ENCODE data around the gene TAF1A.
"Not testable (repeated sequence)": the region's sequence is repeated elsewhere in the genome, so short reads cannot be mapped to it uniquely, and the experiment has no call there.

Gene TAF1A

DNA sequence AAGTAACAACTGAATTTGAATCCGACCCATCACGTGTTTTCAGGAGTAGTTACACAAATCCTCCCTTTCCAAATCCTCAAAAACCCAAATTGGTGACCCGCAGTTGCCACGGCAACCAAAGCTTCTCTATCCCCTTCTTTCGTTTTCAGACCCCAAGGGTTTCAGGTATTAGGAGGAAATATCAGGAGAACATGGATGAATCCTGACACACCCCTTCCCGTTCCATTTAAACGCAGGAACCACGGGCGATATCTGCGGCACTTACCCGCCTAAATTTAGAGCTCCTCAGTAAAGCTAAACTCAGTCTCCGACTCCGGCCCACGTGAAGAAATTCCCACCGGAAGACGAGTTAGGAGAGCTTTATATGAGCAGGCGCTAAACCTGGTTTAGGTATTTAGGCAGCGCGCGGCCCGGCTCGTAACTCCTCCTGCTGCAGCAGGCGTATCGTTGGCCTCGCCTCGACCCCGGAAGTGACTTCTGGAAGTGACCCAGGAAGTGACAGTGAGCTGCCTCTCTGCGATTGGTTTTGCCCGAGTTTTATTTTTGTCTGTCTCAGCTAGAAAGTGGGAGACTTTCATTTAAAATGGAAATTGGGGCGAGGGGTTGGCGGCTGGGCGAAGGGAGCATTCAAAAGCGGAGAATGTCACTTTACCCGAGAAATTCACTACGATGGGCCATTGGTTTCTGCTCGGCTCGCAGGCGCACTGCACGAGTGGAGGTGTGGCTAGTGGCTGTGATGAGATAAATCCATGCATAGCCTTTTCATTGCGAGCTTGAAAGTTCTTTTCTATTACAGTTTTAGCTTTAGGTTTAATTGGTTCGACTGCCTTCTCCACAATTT lies at the start of gene TAF1A:
TAF1A (minus strand) TSS at position 472 of the 841 bp plus-strand sequence.
- peak; percentile 81 for DNase-seq

DNA sequence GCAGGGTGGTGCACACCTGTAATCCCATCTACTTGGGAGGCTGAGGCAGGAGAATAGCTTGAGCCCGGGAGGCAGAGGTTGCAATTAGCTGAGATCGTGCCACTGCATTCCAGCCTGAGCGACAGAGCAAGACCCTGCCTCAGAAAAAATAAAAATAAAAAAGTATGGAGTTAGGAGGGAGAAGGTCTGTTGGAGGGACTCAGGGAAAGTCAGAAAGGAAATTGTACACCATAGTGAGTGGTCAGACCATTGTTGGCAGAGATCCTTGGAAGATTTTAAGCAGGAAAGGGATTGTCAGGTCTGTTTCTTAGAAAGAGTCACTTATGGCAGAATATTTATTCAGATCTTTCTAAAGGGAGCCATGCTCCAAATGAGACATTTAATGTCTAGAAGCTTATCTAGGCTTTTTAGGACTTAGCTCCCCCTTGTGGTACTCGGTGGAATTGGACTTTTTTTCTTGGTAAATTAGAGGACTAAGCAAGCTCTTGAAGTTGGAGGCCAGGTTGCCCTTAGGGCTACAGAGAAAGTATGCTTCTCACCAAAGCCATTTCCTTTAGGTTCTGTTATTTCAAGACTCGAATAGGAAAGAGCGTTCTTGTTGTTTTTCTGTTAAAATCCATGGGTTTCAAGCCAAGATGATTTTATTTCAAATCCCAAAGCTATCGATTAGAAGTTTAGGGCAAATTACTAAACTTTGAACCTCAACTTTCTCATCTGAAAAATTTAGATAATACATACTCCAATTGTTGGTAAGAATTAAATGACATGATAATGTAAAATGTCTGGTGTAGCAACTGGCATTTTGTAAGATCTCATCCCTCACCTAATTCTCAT lies 44.7 kb upstream of the TAF1A start:
- peak; percentile 63 for DNase-seq

DNA sequence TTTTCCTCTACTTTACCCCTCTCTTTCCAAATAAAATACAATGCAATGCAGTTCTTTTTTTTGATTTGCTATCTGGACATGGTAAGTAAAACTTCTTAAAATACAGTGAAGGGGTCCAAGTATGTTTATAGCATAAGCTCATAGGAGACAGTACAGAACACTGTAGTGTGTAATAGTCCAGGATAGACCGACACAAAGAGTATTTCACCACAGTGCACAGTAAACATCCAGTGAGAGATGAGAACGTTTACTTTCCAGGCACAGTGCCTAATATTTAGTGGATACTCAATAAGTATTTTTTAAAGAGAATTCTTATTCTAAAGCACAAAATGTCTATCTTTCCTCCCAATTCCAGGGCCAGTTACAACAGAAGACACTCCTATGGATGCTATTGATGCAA lies 43.0 kb upstream of the TAF1A start:
- no peak for DNase-seq

DNA sequence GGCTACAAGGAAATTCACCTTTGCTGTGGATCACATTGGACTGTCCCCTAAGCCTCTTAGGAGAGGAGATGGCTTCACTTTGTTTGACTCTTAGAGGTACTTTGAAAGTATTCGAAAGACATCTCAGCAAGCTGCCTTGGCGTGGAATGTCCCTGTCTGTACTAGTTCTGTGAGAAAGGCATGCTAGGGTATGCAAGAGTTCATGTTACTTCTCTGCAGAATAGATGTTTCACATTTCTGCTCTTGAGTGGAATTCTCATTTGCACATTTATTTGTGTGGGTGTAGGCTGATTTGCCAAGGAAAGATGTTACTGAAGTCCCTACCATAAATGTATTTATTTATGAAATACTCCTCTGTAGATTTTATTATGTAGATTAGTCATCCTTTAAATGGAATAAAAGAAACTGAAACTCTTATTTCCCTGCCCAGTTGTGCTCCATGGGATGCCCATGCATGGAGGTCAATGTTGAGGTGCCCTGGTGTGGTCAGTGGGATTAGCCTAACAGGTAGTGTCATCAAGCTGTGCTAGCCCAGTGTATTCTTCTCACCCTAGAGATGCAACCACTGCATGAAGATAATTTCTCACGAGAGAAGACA lies 42.0 kb upstream of the TAF1A start:
- DNase-seq, result no peak

DNA sequence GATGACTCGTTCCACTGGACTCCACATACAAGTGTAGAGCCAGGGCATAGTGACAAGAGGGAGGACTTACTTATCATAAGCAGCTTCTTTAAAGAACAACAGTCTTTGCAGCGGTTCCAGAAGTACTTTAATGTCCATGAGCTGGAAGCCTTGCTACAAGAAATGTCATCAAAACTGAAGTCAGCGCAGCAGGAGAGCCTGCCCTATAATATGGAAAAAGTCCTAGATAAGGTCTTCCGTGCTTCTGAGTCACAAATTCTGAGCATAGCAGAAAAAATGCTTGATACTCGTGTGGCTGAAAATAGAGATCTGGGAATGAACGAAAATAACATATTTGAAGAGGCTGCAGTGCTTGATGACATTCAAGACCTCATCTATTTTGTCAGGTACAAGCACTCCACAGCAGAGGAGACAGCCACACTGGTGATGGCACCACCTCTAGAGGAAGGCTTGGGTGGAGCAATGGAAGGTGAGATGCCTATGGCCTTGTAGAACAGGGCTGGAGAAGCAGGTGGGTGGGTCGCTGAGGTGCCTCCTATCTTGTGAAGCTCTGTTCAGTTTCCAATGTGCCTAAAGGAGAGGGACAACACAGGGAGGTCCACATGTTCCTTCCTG lies 40.3 kb upstream of the TAF1A start:
- no peak for DNase-seq

DNA sequence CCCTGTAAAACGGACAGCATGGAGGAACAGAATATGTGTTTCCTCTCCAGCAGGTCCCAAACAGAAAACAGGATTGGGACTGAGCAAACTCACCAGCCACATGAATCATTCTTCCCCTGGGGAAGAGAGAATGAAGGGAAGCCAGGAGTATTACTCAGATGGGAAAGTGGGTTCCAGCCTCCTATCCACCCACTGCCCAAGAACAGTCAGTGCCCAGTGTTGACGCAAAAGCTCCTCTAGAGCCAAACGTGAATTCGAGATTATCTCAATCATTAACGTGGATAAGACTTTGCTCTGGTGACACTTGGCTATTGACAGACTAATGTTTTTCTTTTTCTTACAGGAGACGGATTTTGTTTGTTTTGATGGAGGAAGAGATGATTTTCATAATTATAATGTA lies 37.5 kb upstream of the TAF1A start:
- DNase-seq, result no peak

DNA sequence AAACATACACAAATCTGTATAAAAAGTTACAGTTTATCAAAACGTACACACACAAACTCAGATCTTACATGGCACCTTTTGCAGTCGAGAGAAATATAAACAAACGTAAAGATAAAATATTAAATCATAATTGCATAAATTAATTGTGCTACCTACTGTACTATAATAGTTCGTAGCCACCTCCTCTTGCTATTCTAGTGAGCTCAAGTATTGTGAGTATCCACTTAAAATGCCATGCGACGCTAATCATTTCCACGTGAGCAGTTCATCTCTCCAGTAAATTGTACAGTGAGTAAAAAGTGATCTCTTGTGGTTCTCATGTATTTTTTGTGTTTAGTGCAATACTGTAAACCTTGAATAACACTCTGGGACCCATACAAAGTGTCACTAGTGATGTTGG lies 34.5 kb upstream of the TAF1A start:
- no peak for DNase-seq

DNA sequence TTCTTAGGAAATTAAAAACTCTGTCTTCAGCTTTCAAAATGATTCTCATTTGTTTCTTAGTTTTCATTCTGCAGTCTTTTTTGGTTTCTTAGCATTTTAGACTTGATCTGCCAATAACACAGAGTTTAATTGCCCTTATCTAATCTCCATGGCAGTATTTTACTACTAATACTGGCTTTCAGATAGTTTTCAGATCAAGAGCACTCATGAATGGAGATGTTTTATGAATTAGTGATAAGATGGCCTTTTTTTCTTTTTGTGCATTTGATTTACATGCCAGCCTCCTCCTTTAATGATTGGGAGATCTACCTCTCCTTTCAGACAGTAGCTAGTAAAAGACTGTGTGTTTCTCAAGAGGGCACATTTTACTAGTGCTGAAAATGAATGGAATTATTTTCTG lies 33.7 kb upstream of the TAF1A start:
- DNase-seq, result no peak

DNA sequence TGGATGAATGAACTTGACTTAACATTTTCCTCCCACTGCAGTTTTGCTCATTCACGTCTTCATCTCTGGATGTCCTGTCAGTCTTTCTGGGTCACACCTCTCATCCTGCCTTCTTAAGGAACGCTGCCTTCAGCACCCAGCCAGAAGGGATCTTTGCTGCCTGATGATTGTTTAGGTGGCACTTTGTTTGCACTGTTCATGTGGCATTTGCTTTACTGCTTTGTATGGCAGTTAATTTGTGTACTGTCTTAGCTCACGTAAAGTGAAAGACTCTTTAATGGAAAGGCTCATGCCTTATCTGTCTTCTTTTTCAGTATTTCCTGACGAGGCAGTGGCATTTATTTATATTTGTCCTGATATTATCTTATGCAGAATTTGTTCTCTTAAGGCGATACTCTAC lies 33.0 kb upstream of the TAF1A start:
- DNase-seq, result no peak

DNA sequence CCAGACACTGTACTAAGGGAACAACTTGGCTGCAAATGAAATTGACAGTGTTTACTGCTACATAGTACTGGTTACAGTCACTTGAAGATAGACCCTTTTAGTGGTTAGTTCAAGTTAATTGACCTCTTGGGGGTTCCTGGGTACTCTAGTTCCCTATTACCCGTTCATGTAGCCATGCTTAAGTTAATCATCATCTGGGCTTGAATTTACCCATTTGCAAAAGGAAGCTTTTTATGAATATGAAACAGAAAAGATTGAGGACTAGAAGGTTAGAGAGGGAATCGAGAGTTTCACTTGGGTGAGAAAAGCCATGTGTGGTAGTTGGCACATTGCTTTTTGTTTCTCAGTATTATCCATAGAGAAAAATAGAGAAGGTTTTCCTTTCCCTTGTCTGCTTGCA lies 30.8 kb upstream of the TAF1A start:
- no peak for DNase-seq

DNA sequence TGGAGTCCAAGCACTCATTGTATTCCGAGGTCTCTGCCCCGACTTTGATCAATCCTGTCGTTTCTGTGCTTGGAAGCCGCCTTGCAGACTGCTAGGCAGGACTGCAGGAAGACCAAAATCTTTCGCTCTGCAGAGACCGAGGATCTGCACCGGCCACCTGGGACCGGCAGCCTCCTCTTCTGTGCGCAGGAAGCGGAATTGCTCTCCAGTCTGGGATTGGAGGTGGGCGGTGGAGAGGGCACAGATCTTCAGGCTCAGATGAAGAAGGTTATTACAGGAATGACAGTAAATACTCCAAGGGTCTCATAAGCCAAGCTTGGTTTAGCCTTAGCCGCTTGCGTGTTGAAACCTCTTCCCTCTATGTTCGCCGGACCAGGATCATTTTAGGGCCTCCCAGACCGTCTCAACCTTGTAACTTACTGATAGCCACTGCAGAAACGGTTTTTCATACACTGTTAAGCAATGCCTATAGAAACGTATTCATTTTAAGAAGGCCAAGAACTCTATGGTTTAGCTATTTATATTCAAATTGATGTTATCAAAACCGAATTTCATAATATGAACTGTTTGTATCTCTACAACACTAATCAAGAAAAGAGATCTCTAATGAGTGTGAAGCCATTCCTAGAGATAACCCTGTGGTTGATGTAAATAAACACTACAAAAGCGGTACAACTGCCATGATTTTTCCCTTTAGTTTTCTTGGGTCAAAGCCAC lies 29.3 kb upstream of the TAF1A start:
- no peak for DNase-seq

DNA sequence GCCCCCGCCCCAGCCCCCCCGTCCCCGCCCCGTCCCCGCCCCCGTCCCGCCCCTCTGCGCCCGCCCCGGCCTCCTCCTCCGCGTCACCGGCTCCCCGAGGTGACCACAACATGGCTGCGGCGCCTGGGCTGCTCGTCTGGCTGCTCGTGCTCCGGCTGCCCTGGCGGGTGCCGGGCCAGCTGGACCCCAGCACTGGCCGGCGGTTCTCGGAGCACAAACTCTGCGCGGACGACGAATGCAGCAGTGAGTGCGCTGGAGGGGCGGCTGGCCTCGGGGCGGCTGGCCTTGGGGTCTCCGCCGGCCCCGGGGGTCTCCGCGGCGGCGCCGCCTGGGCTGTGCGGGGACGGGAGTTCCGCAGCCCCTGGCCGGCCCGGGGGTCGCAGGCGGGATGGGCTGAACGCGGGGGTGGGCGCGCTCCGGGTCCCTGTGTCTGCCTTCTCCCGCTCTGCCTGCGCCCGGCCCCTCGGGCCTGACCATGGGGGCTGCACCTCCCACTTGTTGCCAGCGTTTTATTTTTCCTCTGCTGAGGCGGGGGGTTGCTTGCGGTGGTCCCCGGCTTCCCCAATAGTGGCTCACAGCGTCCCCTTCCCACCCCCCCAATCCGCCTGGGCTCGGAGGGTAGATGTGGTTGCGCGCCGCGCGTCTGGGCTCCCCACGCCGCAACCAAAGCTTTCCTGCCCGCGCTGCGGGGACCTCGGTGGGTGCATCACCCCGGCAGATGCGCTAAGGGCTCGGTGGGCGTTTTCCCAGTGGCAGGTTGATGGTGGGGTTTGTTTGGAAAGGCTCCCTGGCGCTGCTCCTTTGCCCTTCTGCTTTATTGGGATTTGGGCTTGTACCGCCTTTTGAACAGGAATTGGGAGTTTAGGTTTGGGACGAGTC lies 28.5 kb upstream of the TAF1A start, which contains the start of gene MIA3:
MIA3 (plus strand) TSS at position 97 of the 879 bp plus-strand sequence; CDS start at position 111, 14 bp downstream.
- peak; percentile 53 for DNase-seq

DNA sequence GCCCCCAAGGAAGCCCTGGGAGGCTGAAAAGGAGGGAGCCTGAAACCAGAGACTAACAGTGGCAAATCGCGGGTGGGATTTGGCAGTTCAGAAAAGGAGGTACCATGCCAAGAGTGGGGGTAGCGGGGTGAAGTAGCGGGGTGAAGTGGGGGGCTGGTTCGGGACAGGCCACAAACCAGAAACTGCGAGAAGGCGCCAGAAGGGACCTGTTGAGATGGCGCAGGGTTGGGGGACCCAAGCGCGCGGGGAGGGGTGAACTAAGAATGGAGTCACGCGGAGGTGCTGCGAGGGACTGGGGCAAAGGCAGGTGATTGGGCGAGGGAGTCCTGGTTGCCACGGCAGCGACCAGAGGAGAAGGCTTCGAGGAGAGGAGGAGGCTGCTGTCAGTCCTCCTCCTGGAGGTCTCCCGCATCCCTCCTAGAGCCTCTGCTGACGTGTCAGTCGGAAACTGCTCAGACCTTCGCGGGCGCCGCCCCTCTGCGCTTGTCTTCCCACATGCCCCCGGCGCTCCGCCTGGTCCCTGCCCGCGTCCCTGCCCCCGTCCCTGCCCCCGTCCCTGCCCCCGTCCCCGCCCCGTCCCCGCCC lies 27.7 kb upstream of the TAF1A start:
- peak; percentile 93 for DNase-seq

DNA sequence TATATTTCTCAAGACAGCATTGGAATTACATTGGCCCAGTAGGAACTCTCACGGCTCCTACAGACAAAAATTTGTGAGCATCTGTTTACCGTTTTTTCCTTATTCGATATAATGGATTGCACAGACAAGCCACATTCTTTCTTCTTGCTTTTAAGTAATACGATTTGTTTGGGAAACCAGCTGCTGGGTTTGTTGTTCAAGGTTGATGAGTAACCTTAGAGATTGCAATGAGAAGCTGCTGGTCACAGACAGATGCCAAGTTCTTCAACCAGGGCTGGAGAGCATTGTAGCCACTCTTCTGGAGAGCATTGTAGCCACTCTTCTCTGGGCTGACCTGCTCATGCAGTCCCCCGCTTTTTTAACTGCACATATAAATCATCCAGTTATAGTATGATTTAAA lies 26.8 kb upstream of the TAF1A start:
- no peak for DNase-seq

DNA sequence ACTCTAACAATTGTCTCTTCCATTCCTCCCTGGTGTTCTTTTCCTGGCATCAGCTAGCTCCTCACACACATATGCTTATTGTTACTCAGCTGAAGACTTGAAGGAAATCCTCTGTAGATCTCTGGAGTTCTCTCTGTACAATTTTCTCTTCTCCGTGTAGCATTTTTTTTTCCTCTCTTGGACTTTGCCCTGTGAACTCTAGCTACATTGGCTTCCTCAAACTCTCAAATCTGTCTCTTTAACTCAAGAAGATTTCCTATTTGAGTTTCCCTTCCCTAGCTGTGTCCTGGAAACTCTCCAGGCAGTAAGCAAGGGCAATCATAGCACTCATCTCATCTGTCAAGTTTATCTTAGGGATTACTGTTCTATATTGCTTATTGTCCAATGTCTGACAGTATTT lies 23.9 kb upstream of the TAF1A start:
- no peak for DNase-seq

DNA sequence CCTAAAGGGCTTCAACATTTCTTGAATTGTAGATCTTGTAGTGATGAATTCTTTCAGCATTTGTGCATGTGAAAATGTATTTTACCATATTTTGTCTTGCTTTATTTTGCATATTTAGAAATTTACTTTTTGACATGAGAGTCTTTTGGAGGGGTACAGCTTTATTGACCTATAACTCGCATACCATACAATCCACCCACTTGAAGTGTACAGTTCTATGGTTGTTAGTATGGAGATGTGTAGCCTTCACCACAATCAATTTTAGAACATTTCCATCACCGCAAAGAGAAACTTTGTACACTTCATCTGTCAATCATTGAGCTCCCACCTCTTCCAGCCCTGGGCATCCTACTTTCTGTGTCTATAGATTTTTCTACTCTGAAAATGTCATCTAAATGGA lies 21.0 kb upstream of the TAF1A start:
- no peak for DNase-seq

DNA sequence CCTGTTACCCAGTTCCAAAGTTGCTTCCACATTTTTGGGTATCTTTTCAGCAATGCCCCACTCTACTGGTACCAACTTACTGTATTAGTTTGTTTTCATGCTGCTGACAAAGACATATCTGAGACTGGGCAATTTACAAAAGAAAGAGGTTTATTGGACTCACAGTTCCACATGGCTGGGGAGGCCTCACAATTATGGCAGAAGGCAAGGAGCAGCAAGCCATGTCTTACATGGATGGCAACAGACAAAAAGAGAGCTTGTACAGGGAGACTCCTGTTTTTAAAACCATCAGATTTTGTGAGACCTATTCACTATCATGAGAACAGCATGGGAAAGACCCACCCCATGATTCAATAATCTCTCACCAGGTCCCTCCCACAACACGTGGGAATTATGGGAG lies 19.4 kb upstream of the TAF1A start:
- DNase-seq, result not testable (repeated sequence)

DNA sequence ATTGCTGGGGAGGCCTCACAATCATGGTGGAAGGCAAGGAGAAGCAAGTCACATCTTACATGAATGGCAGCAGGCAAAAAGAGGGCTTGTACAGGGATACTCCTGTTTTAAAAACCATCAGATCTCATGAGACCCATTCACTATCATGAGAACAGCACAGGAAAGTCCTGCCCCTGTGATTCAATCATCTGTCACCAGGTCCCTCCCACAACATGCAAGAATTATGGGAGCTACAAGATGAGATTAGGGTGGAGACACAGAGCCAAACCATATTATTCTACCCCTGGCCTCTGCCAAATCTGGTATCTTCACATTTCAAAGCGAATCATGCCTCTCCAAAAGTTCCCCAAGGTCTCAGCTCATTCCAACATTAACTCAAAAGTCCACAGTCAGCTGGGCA lies 17.0 kb upstream of the TAF1A start:
- no peak for DNase-seq

DNA sequence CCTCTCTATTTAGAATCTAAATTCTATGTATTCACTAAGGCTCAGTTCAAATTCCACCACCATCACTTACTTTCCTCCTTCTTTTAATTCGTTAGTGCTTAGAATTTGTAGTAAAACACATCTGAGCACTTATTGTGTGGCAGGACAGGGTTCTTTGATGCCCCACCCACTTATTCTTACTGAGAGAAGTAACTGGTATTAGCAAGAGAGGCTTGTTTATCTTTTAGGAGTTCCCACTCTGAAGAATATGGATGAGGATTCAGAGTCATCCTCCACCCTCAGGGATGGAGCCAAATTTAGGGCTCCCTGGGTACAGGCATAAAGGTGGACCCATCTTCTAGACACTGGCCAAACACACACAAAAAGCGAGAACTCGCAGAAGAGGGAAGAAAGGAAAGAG lies 11.5 kb upstream of the TAF1A start:
- DNase-seq, result no peak

DNA sequence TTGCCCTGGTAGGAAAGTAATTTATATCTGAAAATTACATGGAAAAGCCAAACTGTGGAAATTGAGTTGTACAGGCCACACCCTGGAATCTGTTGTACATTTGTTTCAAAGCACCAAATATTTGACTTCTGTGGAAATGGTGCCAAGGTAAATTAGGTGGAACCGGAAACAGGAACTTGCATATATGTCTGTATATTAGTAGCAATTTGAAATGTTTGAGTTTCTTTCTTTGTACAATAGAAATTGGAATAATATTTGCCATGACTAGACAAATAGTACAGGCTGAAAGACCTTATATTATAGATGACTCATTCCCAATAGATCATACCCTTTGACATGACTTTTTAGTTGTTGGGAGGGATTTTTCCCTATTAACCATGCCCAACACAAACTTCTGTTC lies 10.5 kb upstream of the TAF1A start:
- no peak for DNase-seq

DNA sequence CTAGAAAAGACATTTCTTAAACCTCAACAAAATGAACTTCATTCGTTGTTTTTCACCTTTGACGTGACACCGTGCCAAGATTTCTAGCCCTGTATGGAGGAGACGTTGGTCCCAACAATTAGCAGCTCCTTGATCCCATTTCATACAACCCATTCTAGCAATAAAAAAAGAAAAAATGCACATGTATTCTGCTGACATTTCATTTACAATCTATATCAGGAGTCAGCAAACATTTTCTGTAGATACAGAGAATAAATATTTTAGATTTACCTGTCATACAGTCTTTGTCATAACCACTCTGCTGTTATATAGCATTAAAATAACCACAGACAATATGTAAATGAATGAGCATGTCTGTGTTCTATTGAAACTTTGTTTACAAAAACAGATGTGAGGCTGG lies 7.0 kb upstream of the TAF1A start:
- DNase-seq, result no peak

Data from activated CD8-positive, alpha-beta memory T cell treated with anti-CD3 and anti-CD28 coated beads, Interleukin-2, amount 50 U/mL, for 4 hours (primary cell).